T-helper 9 cell (primary cell): ENCODE data around the gene PYY.
A peak's percentile ranks its signal among the peaks of the same experiment; 100 is the strongest.

Experiments used
- DNase-seq: peaks from one replicate; pipeline ENCODE4 v3.0.0-alpha.2; 2020

Gene PYY

GRCh38 chr17:43914451-43914850 is 39.3 kb downstream of the PYY start:
- DNase-seq: no peak

GRCh38 chr17:43913584-43913983 is 40.2 kb downstream of the PYY start:
- DNase-seq: no peak

GRCh38 chr17:43912635-43913304 is 41.0 kb downstream of the PYY start:
- DNase-seq: no peak

GRCh38 chr17:43911904-43912303 is 41.8 kb downstream of the PYY start:
- no peak for DNase-seq

GRCh38 chr17:43909537-43910231 is 44.1 kb downstream of the PYY start:
- no peak for DNase-seq

- DNase-seq: peak; percentile 36
Observed at GRCh38 chr17:43907998-43908721, 45.6 kb downstream of the PYY start.

- peak; percentile 50 for DNase-seq
Observed at GRCh38 chr17:43907425-43907981, 46.2 kb downstream of the PYY start, which contains the start of gene MPP2. Gene MPP2 (minus strand): TSS chr17:43907536. CDS start chr17:43904460, 3,076 bp downstream.

- peak; percentile 9 for DNase-seq
Observed at GRCh38 chr17:43906951-43907424, 46.8 kb downstream of the PYY start.

- peak; percentile 42 for DNase-seq
Observed at GRCh38 chr17:43905985-43906852, 47.5 kb downstream of the PYY start.

GRCh38 chr17:43905400-43905984 is 48.2 kb downstream of the PYY start:
- no peak for DNase-seq
